HEK293T (cell line): ENCODE measurements around the gene SIPA1L3.

Experiments
- ARNT ChIP-seq: fragments of 450-650 bp; IDR thresholded peaks from 2 replicates; pipeline ENCODE4 v1.6.1; 2017; ENCODE audit warnings: mild to moderate bottlenecking
- BHLHE40 ChIP-seq: fragments of 450-650 bp; IDR thresholded peaks from 2 replicates; pipeline ENCODE4 v1.6.1; 2016; ENCODE audit warnings: mild to moderate bottlenecking, moderate library complexity, borderline replicate concordance
- ELF4 ChIP-seq: fragments of 450-650 bp; IDR thresholded peaks from 2 replicates; pipeline ENCODE4 v1.6.1; 2017; ENCODE audit warnings: antibody characterized with exemption
- FOXA1 ChIP-seq: fragments of 450-650 bp; IDR thresholded peaks from 2 replicates; pipeline ENCODE4 v1.6.1; 2016; ENCODE audit warnings: mild to moderate bottlenecking
- FOXK2 ChIP-seq: fragments of 450-650 bp; IDR thresholded peaks from 2 replicates; pipeline ENCODE4 v1.6.1; 2016; ENCODE audit warnings: mild to moderate bottlenecking
- FOXM1 ChIP-seq: fragments of 450-650 bp; IDR thresholded peaks from 2 replicates; pipeline ENCODE4 v1.6.1; 2017; ENCODE audit warnings: mild to moderate bottlenecking, borderline replicate concordance
- PKNOX1 ChIP-seq: fragments of 450-650 bp; IDR thresholded peaks from 2 replicates; pipeline ENCODE4 v1.6.1; 2016
- SP1 ChIP-seq: fragments of 450-650 bp; IDR thresholded peaks from 2 replicates; pipeline ENCODE4 v1.6.1; 2017
- SUZ12 ChIP-seq: fragments of 450-650 bp; IDR thresholded peaks from 2 replicates; pipeline ENCODE4 v1.6.1; 2016; ENCODE audit warnings: mild to moderate bottlenecking
- TARDBP ChIP-seq: fragments of 450-650 bp; IDR thresholded peaks from 2 replicates; pipeline ENCODE4 v1.6.1; 2016
- ZNF384 ChIP-seq: fragments of 450-650 bp; IDR thresholded peaks from 2 replicates; pipeline ENCODE4 v1.6.1; 2016

GRCh38 chr19:38044267-38045111 lies 137.5 kb downstream of the SIPA1L3 start:
- TF ChIP-seq SUZ12 (no peak), TARDBP (no peak), BHLHE40 (no peak), ZNF384 (no peak), FOXK2 (no peak), FOXM1 (no peak), SP1 (no peak), ELF4 (no peak), ARNT (no peak), FOXA1 (no peak), PKNOX1 (no peak)
